GM20000 (cell line): Measurements from ENCODE around the gene ELP4.

Experiments used
- DNase-seq: peaks from one replicate; pipeline ENCODE4 v3.0.0; 2012; ENCODE audit warnings: low spot score
- TF ChIP-seq, protein P1 (sequence below): IDR thresholded peaks from 2 replicates; pipeline ENCODE4 v1.5.1; 2012; ENCODE audit warnings: mild to moderate bottlenecking, control low read depth; ENCODE audit errors: extremely low read depth, missing control alignments

Gene ELP4

DNA sequence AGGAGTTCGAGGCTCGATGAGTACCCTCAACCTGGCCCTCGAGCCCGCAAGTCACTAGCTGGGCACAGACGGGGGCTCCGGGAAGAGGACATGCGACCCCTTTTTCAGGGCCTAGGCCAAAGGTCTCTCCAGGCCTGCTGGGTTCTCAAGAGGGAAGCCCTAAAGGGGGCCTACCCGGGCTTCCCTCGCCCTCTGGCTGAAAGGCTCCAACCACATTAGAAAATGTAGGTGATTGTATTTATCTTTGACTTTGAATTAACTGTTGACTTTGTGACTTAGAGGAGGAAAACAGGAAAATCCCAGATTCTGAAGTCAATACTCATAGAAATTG, 308.8 kb downstream of the ELP4 start:
- TF ChIP-seq, protein P1, sequence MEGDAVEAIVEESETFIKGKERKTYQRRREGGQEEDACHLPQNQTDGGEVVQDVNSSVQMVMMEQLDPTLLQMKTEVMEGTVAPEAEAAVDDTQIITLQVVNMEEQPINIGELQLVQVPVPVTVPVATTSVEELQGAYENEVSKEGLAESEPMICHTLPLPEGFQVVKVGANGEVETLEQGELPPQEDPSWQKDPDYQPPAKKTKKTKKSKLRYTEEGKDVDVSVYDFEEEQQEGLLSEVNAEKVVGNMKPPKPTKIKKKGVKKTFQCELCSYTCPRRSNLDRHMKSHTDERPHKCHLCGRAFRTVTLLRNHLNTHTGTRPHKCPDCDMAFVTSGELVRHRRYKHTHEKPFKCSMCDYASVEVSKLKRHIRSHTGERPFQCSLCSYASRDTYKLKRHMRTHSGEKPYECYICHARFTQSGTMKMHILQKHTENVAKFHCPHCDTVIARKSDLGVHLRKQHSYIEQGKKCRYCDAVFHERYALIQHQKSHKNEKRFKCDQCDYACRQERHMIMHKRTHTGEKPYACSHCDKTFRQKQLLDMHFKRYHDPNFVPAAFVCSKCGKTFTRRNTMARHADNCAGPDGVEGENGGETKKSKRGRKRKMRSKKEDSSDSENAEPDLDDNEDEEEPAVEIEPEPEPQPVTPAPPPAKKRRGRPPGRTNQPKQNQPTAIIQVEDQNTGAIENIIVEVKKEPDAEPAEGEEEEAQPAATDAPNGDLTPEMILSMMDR: no peak

DNA sequence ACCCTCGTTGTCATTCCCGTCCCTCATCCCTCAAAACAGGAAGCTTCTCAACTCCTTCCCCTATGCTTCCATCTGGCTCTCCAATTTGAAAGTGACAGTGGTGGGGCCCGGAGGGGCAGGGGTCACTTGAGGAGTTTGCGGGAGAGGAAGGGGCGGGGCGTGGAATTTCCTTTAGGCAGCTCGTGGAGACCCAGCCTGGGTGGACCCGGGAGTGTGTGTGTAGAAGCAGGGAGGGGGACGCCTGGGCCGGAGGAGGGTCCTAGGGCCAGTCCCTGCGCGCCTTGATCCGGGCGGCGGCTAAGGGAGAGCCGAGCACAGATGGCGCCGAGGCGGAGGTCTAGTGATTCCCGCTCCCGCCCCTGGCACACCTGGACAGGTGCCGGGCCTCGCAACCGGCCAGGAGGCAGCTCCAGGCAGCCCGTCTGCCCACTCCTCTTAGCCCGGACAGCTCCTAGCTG, 309.3 kb downstream of the ELP4 start:
- DNase-seq: no peak
- TF ChIP-seq, protein P1: no peak

More for the DNA sequence above, 308.8 kb downstream of the ELP4 start:
- no peak for DNase-seq

DNA sequence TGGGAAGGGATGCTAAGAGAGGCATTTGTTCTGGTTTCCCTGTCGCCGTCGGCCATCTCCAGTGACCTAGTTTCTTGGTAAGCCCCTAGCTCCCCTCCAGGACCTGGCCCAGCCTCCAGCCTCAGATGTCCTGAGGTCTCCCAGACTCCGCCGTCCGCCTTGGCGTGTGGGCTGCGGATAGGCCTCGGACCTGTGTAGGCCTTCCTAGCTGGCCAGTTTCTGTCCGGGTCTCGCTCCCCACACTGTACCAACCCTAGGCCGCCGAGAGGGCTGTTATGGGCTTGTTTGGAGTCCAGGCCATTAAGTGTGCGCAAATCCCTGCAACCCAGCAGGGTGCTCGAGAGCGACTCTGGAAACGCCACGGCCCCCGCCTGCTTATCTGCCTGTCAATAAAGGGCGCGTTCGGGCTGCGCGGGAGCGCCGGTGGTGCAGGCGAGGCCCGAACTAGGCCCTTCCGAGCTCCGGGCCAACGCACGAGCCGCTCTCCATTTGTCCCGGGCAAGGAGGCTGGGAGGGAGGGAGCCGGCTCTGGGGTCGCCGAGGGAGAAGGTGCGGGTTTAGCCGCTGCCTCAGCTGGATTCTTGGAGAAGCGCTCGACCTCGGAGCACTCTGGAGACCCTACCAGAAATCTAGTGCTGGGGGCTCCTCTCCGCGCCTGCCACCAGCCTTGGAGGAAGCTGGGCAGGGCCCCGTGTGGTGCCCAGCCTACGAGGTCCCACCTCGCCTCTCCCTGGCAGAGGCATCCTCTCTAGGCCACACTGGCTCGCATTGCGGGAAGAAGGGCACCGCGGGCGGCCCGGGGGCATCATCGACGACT, 310.3 kb downstream of the ELP4 start:
- TF ChIP-seq, protein P1: no peak
- no peak for DNase-seq

DNA sequence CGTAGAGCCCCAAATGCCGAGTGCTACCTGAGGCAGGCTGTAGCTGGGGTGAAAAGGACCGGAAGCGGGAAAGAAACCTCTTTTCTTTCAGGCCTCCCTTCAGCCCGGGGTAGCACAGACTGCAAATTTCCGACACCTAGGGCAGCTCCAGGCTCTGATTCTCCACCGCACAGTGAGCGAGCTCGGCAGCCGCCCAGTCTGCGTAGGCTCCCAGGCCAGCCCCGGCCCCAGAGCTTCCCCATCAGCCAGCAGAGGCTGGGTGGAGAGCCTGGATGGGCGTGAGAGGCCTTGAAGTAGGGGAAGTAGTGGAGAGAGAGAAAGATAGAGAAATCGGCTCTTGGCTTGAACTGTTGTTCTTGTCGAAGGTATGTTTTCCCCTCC, 310.9 kb downstream of the ELP4 start:
- TF ChIP-seq, protein P1: no peak
- peak; percentile 22 for DNase-seq

DNA sequence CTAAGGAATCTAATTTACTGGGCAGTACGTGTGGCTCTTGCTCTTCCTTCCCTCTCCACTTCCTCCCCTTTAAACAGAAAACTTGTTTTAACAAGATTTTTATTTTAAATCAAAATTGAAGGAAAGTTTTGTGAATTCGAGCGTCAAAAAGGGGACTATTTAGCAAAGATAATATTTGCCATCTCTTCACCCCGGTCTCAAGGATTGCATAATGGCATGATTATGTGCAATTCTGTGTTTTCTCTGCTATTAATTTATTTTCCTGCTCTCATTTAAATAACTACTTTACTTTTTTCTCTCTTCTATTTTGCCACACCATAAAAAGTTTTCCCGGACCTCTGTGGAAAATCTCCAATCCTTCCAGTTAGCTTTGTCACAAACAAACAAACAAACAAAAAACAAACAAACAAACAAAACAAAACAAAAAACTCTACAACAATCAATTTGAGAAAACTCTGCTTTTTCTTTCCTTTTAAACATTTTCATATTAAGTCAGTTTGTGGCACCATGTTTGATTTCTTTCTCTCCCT, 311.7 kb downstream of the ELP4 start:
- DNase-seq: peak; percentile 4
- TF ChIP-seq, protein P1: no peak

DNA sequence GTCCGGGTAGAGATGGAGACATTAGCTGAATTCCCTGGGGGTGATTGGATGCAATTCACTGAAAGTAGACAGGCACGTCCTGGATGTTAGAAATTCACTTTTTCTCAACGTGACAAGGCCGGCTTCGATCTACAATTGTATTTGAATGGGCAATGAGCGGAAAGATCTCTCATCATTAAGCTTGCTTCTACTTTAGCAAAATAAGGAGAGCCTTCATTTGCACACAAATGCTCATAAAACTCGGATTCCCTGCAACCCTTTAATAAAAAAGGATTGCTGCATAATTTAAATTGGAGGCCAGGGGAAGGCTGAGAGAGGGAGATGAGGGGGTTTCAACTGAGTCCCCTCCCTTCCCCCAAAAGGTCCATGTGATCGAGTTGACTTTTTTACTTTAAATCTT, 312.2 kb downstream of the ELP4 start:
- TF ChIP-seq, protein P1: no peak
- DNase-seq: peak; percentile 5

DNA sequence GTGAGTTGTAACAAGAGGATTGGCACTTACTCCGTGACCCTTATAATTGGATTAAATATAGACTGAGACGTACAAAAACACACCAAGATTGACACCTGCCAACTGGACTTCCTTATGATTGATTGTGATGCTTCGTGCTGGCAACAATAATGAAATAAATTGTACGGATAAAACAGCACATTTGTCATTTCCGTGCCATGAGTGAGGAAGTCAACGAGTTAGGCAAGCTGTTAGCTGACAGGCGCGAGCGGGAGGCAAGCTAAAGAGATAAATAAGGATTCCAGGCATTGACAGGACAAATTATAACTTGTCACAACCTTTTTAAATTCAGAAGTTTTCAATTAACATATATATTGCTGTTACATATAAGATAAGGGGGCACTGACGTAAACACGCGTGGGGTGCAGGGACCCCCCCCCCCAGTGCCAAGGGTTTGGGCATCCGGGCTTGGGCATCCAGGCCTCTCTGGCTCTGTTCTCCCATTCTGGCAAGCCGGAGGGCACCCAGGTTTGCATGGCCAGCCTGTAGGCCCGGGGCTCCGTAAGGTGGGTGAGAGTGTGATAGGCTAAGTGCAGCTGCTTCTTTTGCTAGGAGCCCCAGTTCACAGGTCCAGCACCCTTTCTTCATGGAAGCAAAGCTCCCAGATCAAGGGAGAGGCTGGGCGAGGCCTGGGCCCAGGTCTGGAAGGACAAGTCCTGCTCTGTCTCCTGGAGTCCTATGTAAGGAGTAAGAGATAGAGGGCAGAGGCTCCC, 312.8 kb downstream of the ELP4 start:
- DNase-seq: no peak
- TF ChIP-seq, protein P1: no peak
